ENCODE measurements around the gene TP53RK.

Gene TP53RK

DNA sequence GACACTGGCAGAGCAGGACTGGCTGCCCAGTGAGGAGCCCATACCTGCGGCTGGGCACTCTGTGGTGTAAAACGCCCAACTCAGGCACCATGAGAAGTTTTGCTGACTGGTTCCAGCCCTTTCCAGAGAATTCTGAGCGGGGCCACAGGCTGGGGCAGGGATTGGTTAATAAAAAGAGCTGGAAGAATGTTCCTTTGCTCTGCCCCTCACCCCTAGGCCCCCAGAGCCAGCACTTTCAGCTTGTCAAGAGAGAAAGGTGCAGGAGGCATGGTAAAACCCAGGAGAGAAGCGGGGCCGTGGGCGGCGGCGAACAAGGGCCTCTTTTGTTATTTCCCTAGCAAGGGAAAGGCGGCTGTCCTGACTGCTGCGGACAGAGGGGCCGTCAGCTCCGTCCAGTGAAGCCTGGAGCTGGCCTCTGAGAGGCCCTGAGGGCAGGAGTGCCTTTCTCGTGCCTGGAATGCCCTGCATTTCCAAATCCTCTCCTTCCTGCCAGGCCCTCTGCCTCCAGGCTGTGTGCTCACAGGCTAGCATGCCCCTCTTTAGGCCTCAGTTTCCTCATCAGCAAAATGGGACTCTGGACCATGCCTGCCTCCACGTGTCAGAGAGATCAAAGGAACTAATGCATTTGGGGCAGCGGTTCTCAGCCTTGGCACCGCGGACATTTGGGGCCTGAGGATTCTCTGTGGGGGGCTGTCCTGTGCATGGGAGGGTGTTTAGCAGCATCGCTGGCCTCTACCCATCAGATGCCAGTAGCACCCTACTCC lies 50.9 kb downstream of the TP53RK start:
- no peak for FAIRE-seq
- TF ChIP-seq, protein P1, sequence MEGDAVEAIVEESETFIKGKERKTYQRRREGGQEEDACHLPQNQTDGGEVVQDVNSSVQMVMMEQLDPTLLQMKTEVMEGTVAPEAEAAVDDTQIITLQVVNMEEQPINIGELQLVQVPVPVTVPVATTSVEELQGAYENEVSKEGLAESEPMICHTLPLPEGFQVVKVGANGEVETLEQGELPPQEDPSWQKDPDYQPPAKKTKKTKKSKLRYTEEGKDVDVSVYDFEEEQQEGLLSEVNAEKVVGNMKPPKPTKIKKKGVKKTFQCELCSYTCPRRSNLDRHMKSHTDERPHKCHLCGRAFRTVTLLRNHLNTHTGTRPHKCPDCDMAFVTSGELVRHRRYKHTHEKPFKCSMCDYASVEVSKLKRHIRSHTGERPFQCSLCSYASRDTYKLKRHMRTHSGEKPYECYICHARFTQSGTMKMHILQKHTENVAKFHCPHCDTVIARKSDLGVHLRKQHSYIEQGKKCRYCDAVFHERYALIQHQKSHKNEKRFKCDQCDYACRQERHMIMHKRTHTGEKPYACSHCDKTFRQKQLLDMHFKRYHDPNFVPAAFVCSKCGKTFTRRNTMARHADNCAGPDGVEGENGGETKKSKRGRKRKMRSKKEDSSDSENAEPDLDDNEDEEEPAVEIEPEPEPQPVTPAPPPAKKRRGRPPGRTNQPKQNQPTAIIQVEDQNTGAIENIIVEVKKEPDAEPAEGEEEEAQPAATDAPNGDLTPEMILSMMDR (IDR thresholded peaks at IDR 0.05; ENCODE audit: insufficient read depth, missing control alignments) = no peak
- DNase-seq (ENCODE audit: insufficient read length, low spot score) = no peak

DNA sequence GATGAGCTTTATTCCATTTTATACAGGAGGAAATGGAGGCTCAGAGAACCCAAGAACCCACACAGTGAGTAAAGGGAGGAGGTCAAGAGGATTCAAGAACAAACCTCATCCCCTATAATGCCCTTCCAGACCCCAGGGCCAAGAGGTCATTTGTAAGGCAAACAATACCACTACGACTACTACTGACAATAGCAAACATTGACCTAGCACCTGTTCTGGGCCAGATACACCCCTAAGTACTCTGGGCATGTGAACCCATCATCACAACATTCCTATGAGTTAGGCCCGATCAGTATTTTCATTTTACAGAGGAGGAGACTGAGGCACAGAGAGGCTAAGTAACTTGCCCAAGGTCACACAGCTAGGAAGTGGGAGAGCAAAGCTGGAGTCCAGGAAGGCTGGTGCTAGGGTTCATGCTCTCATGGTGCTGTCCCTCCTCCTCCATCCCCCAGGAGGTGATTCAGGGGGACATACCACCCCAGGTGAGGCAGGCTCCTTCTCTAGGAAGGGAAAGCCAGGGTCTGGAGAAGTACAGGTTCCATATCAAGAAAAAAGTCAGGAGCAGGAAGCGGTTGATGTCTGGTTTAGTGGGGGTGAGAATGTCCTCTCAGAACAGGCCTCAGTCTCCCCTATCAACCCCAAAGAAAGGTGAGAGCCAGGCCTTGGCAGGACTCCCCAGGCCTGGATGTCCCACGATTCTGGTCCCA lies 51.7 kb downstream of the TP53RK start:
- TF ChIP-seq, protein P1 (IDR thresholded peaks at IDR 0.05; ENCODE audit: insufficient read depth, missing control alignments) = no peak
- no peak for FAIRE-seq
- DNase-seq (ENCODE audit: insufficient read length, low spot score) = no peak

DNA sequence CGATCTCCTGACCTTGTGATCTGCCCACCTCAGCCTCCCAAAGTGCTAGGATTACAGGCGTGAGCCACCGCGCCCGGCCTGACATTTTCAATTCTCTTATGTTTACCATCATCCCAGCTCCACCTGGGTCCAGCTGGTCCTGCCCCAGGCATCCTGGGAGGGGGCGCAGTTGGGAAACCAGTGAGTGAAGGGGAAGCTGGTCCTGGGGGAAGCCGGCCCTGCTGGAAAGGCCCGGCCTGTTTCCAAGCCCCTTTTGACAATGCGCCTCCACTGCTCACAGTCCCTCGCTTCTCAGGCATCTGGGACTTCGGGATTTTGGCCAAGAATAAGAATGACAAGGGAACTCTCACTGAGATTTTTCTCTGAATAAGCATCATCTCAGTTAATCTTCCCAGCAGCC lies 52.2 kb downstream of the TP53RK start:
- TF ChIP-seq, protein P1 (IDR thresholded peaks at IDR 0.05; ENCODE audit: insufficient read depth, missing control alignments) = no peak
- FAIRE-seq (no peak), DNase-seq (ENCODE audit: insufficient read length, low spot score) (no peak)

DNA sequence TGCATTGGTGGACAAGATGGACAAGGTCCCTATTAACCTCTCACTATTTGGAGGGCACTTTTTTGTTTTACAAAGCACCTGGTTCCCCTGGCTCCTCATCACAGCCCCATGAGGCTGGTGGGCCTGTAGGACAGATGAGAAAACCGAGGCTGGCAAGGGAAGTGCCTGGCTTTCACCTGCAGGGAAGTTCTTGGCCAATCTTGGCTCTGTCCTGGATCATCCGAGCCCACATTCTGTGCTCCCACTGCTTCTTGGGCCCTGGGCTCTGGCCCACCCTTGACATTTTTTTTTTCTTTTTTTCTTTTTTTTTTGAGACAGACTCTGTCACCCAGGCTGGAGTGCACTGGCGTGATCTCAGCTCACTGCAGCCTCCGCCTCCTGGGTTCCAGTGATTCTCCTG lies 52.7 kb downstream of the TP53RK start:
- TF ChIP-seq, protein P1 (IDR thresholded peaks at IDR 0.05; ENCODE audit: insufficient read depth, missing control alignments) = no peak
- FAIRE-seq = no peak
- no peak for DNase-seq (ENCODE audit: insufficient read length, low spot score)

DNA sequence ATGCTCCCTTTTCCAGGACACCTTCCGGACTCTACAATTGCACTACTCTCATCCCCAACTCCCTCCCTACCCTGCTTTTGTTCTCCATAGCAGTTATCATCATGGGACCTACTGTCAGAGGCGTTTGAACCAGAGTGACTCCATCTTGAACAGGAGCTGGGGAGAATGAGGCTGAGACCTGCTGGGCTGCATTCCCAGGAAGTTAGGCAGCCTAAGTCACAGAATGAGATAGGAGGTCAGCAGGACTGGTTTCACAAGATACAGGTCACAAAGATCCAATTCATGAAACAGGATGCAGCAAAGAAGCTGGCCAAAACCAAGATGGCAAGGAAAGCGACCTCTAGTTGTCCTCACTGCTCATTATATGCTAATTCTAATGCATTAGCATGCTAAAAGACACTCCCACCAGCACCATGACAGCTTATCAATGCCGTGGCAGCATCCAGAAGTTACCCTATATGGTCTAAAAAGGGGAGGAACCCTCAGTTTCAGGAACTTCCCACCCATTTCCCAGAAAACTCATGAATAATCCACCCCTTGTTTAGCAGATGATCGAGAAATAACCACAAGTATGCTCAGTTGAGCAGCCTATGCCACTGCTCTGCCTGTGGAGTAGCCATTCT lies 53.6 kb downstream of the TP53RK start:
- DNase-seq (ENCODE audit: insufficient read length, low spot score) (no peak), FAIRE-seq (no peak)
- TF ChIP-seq, protein P1 (IDR thresholded peaks at IDR 0.05; ENCODE audit: insufficient read depth, missing control alignments) = no peak

DNA sequence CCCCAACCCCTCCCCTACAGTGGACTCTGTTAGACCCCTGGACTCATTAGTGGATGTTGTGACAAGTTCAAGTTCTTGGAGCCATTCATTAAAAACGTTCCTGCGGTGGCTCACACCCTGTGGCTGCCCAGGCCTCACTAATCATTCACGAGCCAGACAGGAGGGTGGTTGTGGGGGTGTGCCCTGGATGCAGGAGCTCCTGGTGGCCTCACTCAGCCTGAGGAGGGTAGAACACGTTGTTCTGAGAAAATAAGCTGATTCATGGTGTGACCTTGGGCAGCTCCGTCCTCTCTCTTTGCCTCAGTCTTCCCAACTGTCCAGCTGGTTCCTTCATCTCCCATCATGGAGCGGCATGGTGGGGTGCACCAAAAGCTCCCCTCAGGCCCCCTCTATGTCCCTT lies 54.7 kb downstream of the TP53RK start:
- FAIRE-seq (no peak), DNase-seq (ENCODE audit: insufficient read length, low spot score) (no peak)
- TF ChIP-seq, protein P1 (IDR thresholded peaks at IDR 0.05; ENCODE audit: insufficient read depth, missing control alignments) = no peak
